ENCODE results near the gene ARL15. TPM values are rescaled to one million over a fixed set of nuclear protein-coding genes. Genes with fewer than 3 reads are reported as not detected.

Gene ARL15
- total RNA-seq, 4 donors from 2014 or later, result 10.6 to 24.0 (median 18.9) TPM

DNA sequence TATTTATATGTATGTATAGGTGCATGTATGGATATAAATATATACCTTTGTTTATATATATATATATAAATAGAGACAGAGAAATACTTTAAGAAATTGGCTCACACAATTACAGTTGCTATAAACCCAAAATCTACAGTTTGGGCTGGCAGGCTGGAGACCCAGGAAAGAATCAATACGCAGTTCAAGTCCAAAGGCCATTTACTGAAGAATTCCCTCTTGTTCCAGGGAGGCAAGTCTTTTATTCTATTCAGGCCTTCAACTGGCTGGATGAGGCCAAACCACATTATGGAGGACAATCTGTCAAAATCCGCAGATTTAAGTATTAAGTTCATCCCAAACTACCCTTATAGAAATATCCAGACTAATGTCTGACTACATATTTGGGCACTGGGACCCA is 144.7 kb downstream of the ARL15 start:
- WGBS, 2 donors (ENCODE audit: low coverage in 1 of 2), result 69 to 72% methylated on average over 2 of the region's 2 CpGs
- Histone ChIP-seq H3K36me3 (peaks cover 0 to 2% of the 10 kb centered on the region in 2 donors), H3K27me3 (no peaks in the 10 kb centered on the region), H3K4me1 (no peaks in the 10 kb centered on the region), H3K4me3 (no peak overlapping the region), H3K27ac (no peak overlapping the region), H3K9me3 (no peaks in the 10 kb centered on the region)
- no peak for ATAC-seq
- TF ChIP-seq POLR2AphosphoS5 (IDR thresholded peaks at IDR 0.05), result no peak
- TF ChIP-seq EP300 (IDR thresholded peaks at IDR 0.05), result no peak

DNA sequence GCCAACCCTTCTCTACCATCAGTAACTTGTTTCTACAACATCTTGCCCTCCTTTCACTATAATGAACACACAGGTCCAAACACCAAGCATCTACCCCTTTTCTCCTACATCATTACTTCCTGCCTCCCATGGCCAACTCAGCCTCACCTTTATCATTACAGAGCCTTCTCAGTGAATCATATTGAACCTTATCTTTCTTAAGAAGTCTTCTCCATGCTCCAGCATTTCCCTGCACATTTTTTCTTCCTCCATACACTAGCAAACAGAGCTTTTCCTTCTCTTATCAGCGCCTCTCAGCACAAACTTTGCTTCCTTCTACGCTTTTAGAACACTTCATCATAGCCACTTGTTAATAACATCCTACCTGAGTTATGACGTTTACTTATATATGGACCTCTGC is 148.2 kb downstream of the ARL15 start:
- no peaks in the 10 kb centered on the region for H3K9me3 ChIP-seq
- H3K36me3 ChIP-seq, result no peaks in the 10 kb centered on the region
- no peaks in the 10 kb centered on the region for H3K27me3 ChIP-seq
- no peak for ATAC-seq
- H3K4me3 ChIP-seq, result no peak overlapping the region
- 94 to 100% methylated on average over 3 of the region's 3 CpGs for WGBS, 2 donors (ENCODE audit: low coverage in 1 of 2)
- peaks cover 0 to 4% (median 0%) of the 10 kb centered on the region in 3 donors for H3K4me1 ChIP-seq
- H3K27ac ChIP-seq, result no peak overlapping the region
- TF ChIP-seq EP300 (IDR thresholded peaks at IDR 0.05) (no peak), POLR2AphosphoS5 (IDR thresholded peaks at IDR 0.05) (no peak), POLR2A (IDR thresholded peaks at IDR 0.05) (no peak)
- TF ChIP-seq, protein P1, sequence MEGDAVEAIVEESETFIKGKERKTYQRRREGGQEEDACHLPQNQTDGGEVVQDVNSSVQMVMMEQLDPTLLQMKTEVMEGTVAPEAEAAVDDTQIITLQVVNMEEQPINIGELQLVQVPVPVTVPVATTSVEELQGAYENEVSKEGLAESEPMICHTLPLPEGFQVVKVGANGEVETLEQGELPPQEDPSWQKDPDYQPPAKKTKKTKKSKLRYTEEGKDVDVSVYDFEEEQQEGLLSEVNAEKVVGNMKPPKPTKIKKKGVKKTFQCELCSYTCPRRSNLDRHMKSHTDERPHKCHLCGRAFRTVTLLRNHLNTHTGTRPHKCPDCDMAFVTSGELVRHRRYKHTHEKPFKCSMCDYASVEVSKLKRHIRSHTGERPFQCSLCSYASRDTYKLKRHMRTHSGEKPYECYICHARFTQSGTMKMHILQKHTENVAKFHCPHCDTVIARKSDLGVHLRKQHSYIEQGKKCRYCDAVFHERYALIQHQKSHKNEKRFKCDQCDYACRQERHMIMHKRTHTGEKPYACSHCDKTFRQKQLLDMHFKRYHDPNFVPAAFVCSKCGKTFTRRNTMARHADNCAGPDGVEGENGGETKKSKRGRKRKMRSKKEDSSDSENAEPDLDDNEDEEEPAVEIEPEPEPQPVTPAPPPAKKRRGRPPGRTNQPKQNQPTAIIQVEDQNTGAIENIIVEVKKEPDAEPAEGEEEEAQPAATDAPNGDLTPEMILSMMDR (IDR thresholded peaks at IDR 0.05), result no peak

DNA sequence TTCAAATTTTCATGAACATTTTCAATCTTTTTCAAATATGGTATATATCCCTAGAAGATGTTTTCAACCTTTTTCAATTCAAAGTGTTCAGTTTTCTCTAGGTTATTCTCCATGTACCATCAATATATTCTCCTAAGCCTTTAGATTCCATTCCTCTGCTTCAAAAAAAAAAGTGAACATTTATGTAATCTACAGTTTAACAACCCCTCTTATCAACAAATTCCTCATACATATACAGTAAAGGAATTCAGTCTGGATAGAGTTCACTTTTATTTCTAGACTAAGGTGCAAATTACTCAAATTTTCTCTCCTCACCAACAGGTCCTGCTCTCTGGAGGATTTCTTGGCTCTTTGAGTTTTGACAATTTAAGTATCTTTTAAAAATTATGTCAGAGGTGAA is 150.0 kb downstream of the ARL15 start:
- Histone ChIP-seq H3K27me3 (no peaks in the 10 kb centered on the region), H3K4me3 (no peak overlapping the region), H3K36me3 (no peaks in the 10 kb centered on the region), H3K9me3 (no peaks in the 10 kb centered on the region), H3K27ac (no peak overlapping the region), H3K4me1 (peaks cover 0 to 4% (median 0%) of the 10 kb centered on the region in 3 donors)
- TF ChIP-seq EP300 (IDR thresholded peaks at IDR 0.05) (no peak), POLR2A (IDR thresholded peaks at IDR 0.05) (no peak), POLR2AphosphoS5 (IDR thresholded peaks at IDR 0.05) (no peak)
- TF ChIP-seq, protein P1 (IDR thresholded peaks at IDR 0.05), result no peak
- no peak for ATAC-seq

DNA sequence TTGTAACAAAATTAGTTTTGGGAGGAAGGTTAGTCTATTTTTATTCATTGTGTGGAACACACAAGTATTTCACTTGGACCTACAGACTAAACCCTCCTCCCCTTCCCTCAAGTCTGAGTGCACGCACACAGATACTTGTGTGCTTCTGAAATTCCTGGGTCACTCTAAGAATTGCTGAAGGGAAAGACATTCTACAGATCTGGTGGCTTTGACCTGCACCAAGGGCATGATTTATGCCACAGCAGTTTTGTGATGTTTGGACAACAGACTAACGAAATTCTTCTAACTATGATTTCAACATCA is 150.5 kb downstream of the ARL15 start:
- Histone ChIP-seq H3K27ac (no peak overlapping the region), H3K4me1 (peaks cover 0 to 4% (median 0%) of the 10 kb centered on the region in 3 donors), H3K27me3 (no peaks in the 10 kb centered on the region), H3K9me3 (no peaks in the 10 kb centered on the region), H3K36me3 (no peaks in the 10 kb centered on the region), H3K4me3 (no peak overlapping the region)
- TF ChIP-seq, protein P1 (IDR thresholded peaks at IDR 0.05), result no peak
- TF ChIP-seq POLR2A (IDR thresholded peaks at IDR 0.05), result no peak
- TF ChIP-seq EP300 (IDR thresholded peaks at IDR 0.05), result no peak
- TF ChIP-seq POLR2AphosphoS5 (IDR thresholded peaks at IDR 0.05), result no peak
- ATAC-seq, result no peak
- 33 to 41% methylated on average over 1 to 2 of the region's 2 CpGs for WGBS, 2 donors (ENCODE audit: low coverage in 1 of 2)

DNA sequence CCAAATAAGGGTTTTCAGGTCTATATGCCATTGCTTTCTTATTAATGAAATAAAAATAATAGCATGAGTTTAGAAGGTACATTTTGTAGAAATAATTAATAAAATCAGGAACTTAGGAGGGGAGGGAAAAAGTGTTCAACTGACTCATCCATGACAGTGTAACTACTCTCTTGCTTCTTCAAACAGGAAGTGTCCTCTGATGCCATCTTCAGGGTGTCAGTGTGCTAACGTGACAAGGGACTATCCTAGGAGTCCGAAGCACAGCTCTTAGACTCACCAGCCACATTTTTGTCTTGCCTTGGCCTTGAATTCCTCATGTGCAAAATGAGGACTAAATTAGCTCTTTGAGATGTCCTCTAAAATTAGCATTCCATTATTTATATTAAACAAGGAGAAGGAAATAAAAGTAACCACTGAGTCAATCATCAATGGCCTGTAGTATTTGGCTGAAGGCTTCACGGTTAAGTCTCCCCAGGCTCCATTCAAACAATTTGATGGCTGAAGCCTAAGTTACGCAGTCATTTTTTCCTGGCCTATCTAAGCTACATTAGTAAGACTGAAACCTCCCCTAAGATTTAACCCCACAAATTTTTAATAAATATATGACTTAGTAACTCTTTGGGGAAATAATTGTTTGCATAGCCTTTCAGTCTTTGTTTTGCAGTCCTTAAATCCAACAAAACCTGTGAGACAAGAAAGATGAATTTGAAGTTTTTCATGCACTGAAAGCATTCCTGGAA is 151.1 kb downstream of the ARL15 start:
- Histone ChIP-seq H3K4me1 (peaks cover 0 to 4% (median 0%) of the 10 kb centered on the region in 3 donors), H3K4me3 (no peak overlapping the region), H3K27me3 (no peaks in the 10 kb centered on the region), H3K36me3 (no peaks in the 10 kb centered on the region), H3K9me3 (no peaks in the 10 kb centered on the region), H3K27ac (no peak overlapping the region)
- TF ChIP-seq EP300 (IDR thresholded peaks at IDR 0.05) (no peak), POLR2A (IDR thresholded peaks at IDR 0.05) (no peak)
- TF ChIP-seq, protein P1 (IDR thresholded peaks at IDR 0.05), result no peak
- WGBS, 2 donors (ENCODE audit: low coverage in 1 of 2), result 62 to 65% methylated on average over 3 to 4 of the region's 4 CpGs
- ATAC-seq, result no peak
